HepG2 (cell line): ENCODE results near the gene GALR1. TPM values are rescaled to one million over a fixed set of nuclear protein-coding genes. Genes with fewer than 3 reads are reported as not detected.

Experiments used
- ATAC-seq: fragments of 200-7000 bp; cut with Tn5 transposase; 3 replicates; pipeline ENCODE4 v1.9.1; 2020; ENCODE audit warnings: mild to moderate bottlenecking, moderate library complexity
- BruUV-seq: library from RNA; stranded (reverse); fragments of 400-500 nt; replicated peaks from 2 replicates; lab custom pipeline; 2021; lab: Mats Ljungman, UMichigan
- CTCF ChIA-PET: fragments of 300-600 bp; formaldehyde crosslinking; extraction: SDS; loops from one replicate; lab custom pipeline; 2021; ENCODE audit warnings: low total read pairs, inconsistent platforms, low intra/inter-chr PET ratio; lab: Yijun Ruan, JAX
- POLR2A ChIA-PET: fragments of 350-600 bp; sonication (Branson Sonifier 250); formaldehyde crosslinking; loops from one replicate; lab custom pipeline; 2020; ENCODE audit warnings: antibody characterized with exemption, inconsistent platforms; lab: Yijun Ruan, JAX
- DNase-seq: peaks from one replicate; pipeline ENCODE4 v3.0.0-alpha.2; 2015; ENCODE audit warnings: low spot score
- FAIRE-seq: peaks from 3 replicates; lab custom pipeline; 2011; peaks lifted over from hg19 to GRCh38; lab: Jason Lieb, UNC
- H2AFZ ChIP-seq: one replicate; pipeline ENCODE4 v1.6.1; 2011; ENCODE audit warnings: low read length, inconsistent platforms
- H3K27ac ChIP-seq: fragments of 300-600 bp; 3 replicates; pipeline ENCODE4 v1.8.0; 2011; ENCODE audit warnings: mixed run types, mild to moderate bottlenecking, mixed read lengths, low read length, inconsistent platforms; ENCODE audit not compliant: insufficient read depth; ENCODE audit errors: extremely low read length
- H3K27me3 ChIP-seq, 2 experiments: fragments of 200-600 bp in 1 of 2; 2 replicates in 1 of 2; 3 replicates in 1 of 2; pipeline versions ENCODE4 v1.6.0 to v1.8.0; 2011; ENCODE audit warnings: low read length in 2 of 2, mild to moderate bottlenecking in 2 of 2, moderate library complexity in 2 of 2, inconsistent platforms in 1 of 2; ENCODE audit not compliant: insufficient read depth in 2 of 2, control insufficient read depth in 1 of 2
- H3K36me3 ChIP-seq, 2 experiments: fragments of 200-600 bp in 1 of 2; replicated peaks in 1 of 2; 2 replicates in 1 of 2; 3 replicates in 1 of 2; pipeline versions ENCODE4 v1.5.1 to v1.8.0; 2011; ENCODE audit warnings: low read length in 2 of 2, inconsistent platforms in 1 of 2; ENCODE audit not compliant: insufficient read depth in 2 of 2, control insufficient read depth in 1 of 2
- H3K4me1 ChIP-seq: 2 replicates; pipeline ENCODE4 v1.5.1; 2012; ENCODE audit warnings: low read length, inconsistent platforms; ENCODE audit not compliant: insufficient read depth
- H3K4me2 ChIP-seq: 2 replicates; pipeline ENCODE4 v1.6.0; 2011; ENCODE audit warnings: low read depth, low read length, inconsistent platforms
- H3K4me3 ChIP-seq, 3 experiments: fragments of 200-600 bp in 1 of 3; sonication (generic), shearing (Covaris generic) in 1 of 3; replicated peaks in 1 of 3; 2 replicates each; pipeline ENCODE4 v1.5.1; 2011 to 2016; ENCODE audit warnings: low read length in 3 of 3, inconsistent platforms in 2 of 3, low read depth in 2 of 3, mild to moderate bottlenecking in 2 of 3, control low read depth in 1 of 3, mixed read lengths in 1 of 3; ENCODE audit not compliant: insufficient read depth in 1 of 3
- H3K79me2 ChIP-seq: one replicate; pipeline ENCODE4 v1.6.1; 2011; ENCODE audit warnings: low read length, inconsistent platforms; ENCODE audit not compliant: insufficient read depth
- H3K9ac ChIP-seq: 2 replicates; pipeline ENCODE4 v1.6.0; 2011; ENCODE audit warnings: mild to moderate bottlenecking, low read depth, low read length, inconsistent platforms; ENCODE audit not compliant: insufficient read depth
- H3K9me3 ChIP-seq: 2 replicates; pipeline ENCODE4 v1.5.1; 2012; ENCODE audit warnings: mild to moderate bottlenecking, low read length
- H4K20me1 ChIP-seq: 2 replicates; pipeline ENCODE4 v1.6.0; 2011; ENCODE audit warnings: inconsistent platforms, mild to moderate bottlenecking, low read length, moderate library complexity; ENCODE audit not compliant: insufficient read depth
- BCL3 ChIP-seq: sonication (generic); formaldehyde crosslinking; IDR thresholded peaks from 2 replicates; pipeline ENCODE4 v1.5.1; 2020; ENCODE audit warnings: mild to moderate bottlenecking, missing genetic modification reagents, moderate library complexity
- DMTF1 ChIP-seq: sonication (generic); formaldehyde crosslinking; IDR thresholded peaks from 2 replicates; pipeline ENCODE4 v1.4.0; 2020; ENCODE audit warnings: mild to moderate bottlenecking, missing genetic modification reagents
- JUNB ChIP-seq: sonication (generic); formaldehyde crosslinking; IDR thresholded peaks from 2 replicates; pipeline ENCODE4 v1.8.0; 2022; ENCODE audit warnings: missing genetic modification reagents, mild to moderate bottlenecking, borderline replicate concordance
- MTA3 ChIP-seq: sonication (generic); formaldehyde crosslinking; IDR thresholded peaks from 2 replicates; pipeline ENCODE4 v1.4.0; 2020; ENCODE audit warnings: missing genetic modification reagents
- RFX5 ChIP-seq: IDR thresholded peaks from 2 replicates; pipeline ENCODE4 v1.6.1; 2011; ENCODE audit warnings: low read depth, low read length, improper control_type of control experiment
- YEATS2 ChIP-seq: sonication (generic); formaldehyde crosslinking; IDR thresholded peaks from 2 replicates; pipeline ENCODE4 v1.4.0; 2020; ENCODE audit warnings: missing genetic modification reagents, borderline replicate concordance
- ZNF75D ChIP-seq: sonication (generic); formaldehyde crosslinking; IDR thresholded peaks from 2 replicates; pipeline ENCODE4 v1.8.1; 2023; ENCODE audit warnings: missing genetic modification reagents, mild to moderate bottlenecking, borderline replicate concordance
- ZSCAN29 ChIP-seq: sonication (generic); formaldehyde crosslinking; conservative IDR thresholded peaks from 2 replicates; pipeline ENCODE4 v1.4.0; 2020; ENCODE audit warnings: mild to moderate bottlenecking, missing genetic modification reagents
- WGBS: methylation state at CpG from one replicate; pipeline ENCODE4 v1.1.6; 2017; ENCODE audit warnings: low lambda C conversion rate; 5-methylcytosine and 5-hydroxymethylcytosine counted together
- in situ Hi-C: cut with HindIII; loops from 2 replicates; pipeline ENCODE4 v1.10.0; 2017; ENCODE audit warnings: low pct_unique_long_range_greater_than_20kb; ENCODE audit not compliant: extremely low pct_ligation_motif_present
- intact Hi-C: fragments of 100-400 bp; cut with micrococcal nuclease; formaldehyde crosslinking; loops from one replicate; pipeline ENCODE4 v1.10.0; 2022; ENCODE audit not compliant: unreplicated experiment
- polyA plus RNA-seq, 8 experiments: library from polyadenylated mRNA; depleted of rRNA in 3 of 8; stranded (reverse) in 7 of 8; unstranded in 1 of 8; fragments of >200 nt; fragmentation: Illumina TruSeq in 4 of 8; extraction: Trizol in 4 of 8; gene quantifications; 2 replicates each; pipeline versions ENCODE4 v1.2.1 to v1.2.3, GENCODE V29; 2011 to 2016; ENCODE audit warnings: low read depth in 4 of 8, missing spikeins in 1 of 8, mixed read lengths in 1 of 8; ENCODE audit not compliant: insufficient read depth in 1 of 8
- total RNA-seq, 5 experiments: library from RNA; depleted of rRNA; stranded (reverse); fragments of >200 nt; fragmentation: Illumina TruSeq; extraction: Trizol; gene quantifications; 2 replicates each; pipeline ENCODE4 v1.2.3, GENCODE V29; 2016; ENCODE audit warnings: low read depth in 1 of 5
- TF ChIP-seq, protein P1 (sequence below): sonication (generic); formaldehyde crosslinking; IDR thresholded peaks from 2 replicates; pipeline ENCODE4 v1.4.0; 2020; ENCODE audit warnings: missing genetic modification reagents, borderline replicate concordance
- TF ChIP-seq, protein P2 (sequence below): sonication (generic); formaldehyde crosslinking; IDR thresholded peaks from 2 replicates; pipeline ENCODE4 v1.5.0; 2020; ENCODE audit warnings: missing genetic modification reagents

The GALR1 gene
- total and polyA plus RNA-seq, 2 of the 13 experiments (the other 11 are each of a cell fraction or from before 2014, with no cell fraction given), result not detected

- Histone ChIP-seq H3K36me3 (no peaks in the 10 kb centered on the region), H3K4me3 (no peak overlapping the region), H3K79me2 (no peaks in the 10 kb centered on the region), H3K27me3 (no peaks in the 10 kb centered on the region), H3K9me3 (no peaks in the 10 kb centered on the region), H2AFZ (no peak overlapping the region), H3K27ac (no peak overlapping the region), H3K4me2 (no peak overlapping the region), H4K20me1 (no peaks in the 10 kb centered on the region), H3K4me1 (no peaks in the 10 kb centered on the region), H3K9ac (no peak overlapping the region)
- intact Hi-C loops, result no loop called here
- ATAC-seq (no peak), DNase-seq (no peak), FAIRE-seq (no peak)
- in situ Hi-C loops, result no loop called here
- ChIA-PET POLR2A (no interaction called here), CTCF (no interaction called here)
- no TSS peak for BruUV-seq
- 1% methylated on average over 2 of the region's 2 CpGs for WGBS
- TF ChIP-seq, protein P1, sequence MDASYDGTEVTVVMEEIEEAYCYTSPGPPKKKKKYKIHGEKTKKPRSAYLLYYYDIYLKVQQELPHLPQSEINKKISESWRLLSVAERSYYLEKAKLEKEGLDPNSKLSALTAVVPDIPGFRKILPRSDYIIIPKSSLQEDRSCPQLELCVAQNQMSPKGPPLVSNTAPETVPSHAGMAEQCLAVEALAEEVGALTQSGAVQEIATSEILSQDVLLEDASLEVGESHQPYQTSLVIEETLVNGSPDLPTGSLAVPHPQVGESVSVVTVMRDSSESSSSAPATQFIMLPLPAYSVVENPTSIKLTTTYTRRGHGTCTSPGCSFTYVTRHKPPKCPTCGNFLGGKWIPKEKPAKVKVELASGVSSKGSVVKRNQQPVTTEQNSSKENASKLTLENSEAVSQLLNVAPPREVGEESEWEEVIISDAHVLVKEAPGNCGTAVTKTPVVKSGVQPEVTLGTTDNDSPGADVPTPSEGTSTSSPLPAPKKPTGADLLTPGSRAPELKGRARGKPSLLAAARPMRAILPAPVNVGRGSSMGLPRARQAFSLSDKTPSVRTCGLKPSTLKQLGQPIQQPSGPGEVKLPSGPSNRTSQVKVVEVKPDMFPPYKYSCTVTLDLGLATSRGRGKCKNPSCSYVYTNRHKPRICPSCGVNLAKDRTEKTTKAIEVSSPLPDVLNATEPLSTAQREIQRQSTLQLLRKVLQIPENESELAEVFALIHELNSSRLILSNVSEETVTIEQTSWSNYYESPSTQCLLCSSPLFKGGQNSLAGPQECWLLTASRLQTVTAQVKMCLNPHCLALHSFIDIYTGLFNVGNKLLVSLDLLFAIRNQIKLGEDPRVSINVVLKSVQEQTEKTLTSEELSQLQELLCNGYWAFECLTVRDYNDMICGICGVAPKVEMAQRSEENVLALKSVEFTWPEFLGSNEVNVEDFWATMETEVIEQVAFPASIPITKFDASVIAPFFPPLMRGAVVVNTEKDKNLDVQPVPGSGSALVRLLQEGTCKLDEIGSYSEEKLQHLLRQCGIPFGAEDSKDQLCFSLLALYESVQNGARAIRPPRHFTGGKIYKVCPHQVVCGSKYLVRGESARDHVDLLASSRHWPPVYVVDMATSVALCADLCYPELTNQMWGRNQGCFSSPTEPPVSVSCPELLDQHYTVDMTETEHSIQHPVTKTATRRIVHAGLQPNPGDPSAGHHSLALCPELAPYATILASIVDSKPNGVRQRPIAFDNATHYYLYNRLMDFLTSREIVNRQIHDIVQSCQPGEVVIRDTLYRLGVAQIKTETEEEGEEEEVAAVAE (CRISPR knock-in tag), result no peak
- TF ChIP-seq, protein P2, sequence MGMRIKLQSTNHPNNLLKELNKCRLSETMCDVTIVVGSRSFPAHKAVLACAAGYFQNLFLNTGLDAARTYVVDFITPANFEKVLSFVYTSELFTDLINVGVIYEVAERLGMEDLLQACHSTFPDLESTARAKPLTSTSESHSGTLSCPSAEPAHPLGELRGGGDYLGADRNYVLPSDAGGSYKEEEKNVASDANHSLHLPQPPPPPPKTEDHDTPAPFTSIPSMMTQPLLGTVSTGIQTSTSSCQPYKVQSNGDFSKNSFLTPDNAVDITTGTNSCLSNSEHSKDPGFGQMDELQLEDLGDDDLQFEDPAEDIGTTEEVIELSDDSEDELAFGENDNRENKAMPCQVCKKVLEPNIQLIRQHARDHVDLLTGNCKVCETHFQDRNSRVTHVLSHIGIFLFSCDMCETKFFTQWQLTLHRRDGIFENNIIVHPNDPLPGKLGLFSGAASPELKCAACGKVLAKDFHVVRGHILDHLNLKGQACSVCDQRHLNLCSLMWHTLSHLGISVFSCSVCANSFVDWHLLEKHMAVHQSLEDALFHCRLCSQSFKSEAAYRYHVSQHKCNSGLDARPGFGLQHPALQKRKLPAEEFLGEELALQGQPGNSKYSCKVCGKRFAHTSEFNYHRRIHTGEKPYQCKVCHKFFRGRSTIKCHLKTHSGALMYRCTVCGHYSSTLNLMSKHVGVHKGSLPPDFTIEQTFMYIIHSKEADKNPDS (CRISPR knock-in tag), result no peak
- TF ChIP-seq DMTF1 (no peak), ZSCAN29 (no peak), MTA3 (no peak), JUNB (CRISPR knock-in tag) (no peak), YEATS2 (no peak), RFX5 (no peak), BCL3 (CRISPR knock-in tag) (no peak), ZNF75D (CRISPR knock-in tag) (no peak)
Observed at GRCh38 chr18:77223653-77224052, 26.0 kb upstream of the GALR1 start.
